Activated naive CD4-positive, alpha-beta T cell treated with anti-CD3 and anti-CD28 coated beads for 36 hours (primary cell): Measurements from ENCODE around the gene STX10. TPM values are rescaled to one million over a fixed set of nuclear protein-coding genes. Genes with fewer than 3 reads are reported as not detected.
"Not testable (repeated sequence)": the region's sequence is repeated elsewhere in the genome, so short reads cannot be mapped to it uniquely, and the experiment has no call there.

Experiments used
- CTCF ChIA-PET: fragments of 350-600 bp; sonication (Branson Sonifier 250); formaldehyde crosslinking; loops from one replicate; lab custom pipeline; 2021; ENCODE audit warnings: antibody characterized with exemption; lab: Charles Lee
- DNase-seq: peaks from one replicate; pipeline ENCODE4 v3.0.0-alpha.2; 2020
- H3K27ac Mint-ChIP-seq: one replicate; pipeline ENCODE4 v1.8.0; 2021; ENCODE audit warnings: mild to moderate bottlenecking, mixed read lengths
- H3K27me3 Mint-ChIP-seq: one replicate; pipeline ENCODE4 v1.8.0; 2021; ENCODE audit warnings: low read depth, mixed read lengths
- H3K36me3 Mint-ChIP-seq: one replicate; pipeline ENCODE4 v1.8.0; 2021; ENCODE audit warnings: low read depth, mixed read lengths
- H3K4me1 Mint-ChIP-seq: one replicate; pipeline ENCODE4 v1.8.0; 2021; ENCODE audit warnings: low read depth, mixed read lengths
- H3K4me3 Mint-ChIP-seq: one replicate; pipeline ENCODE4 v1.8.0; 2021; ENCODE audit warnings: mild to moderate bottlenecking, moderate library complexity, mixed read lengths
- H3K9me3 Mint-ChIP-seq: one replicate; pipeline ENCODE4 v1.8.0; 2021; ENCODE audit warnings: mixed read lengths
- intact Hi-C: fragments of 100-400 bp; cut with micrococcal nuclease; formaldehyde crosslinking; loops from one replicate; pipeline ENCODE4 v1.15.1; 2023
- total RNA-seq, 2 experiments: library from RNA; stranded (reverse); gene quantifications; one replicate each; pipeline ENCODE4 v1.2.3, GENCODE V29; 2021

Gene STX10
- total RNA-seq, 2 experiments from 2014 or later, result 48.3 to 48.9 TPM

GRCh38 chr19:13152356-13152973 is 2.3 kb upstream of the STX10 start:
- Mint-ChIP-seq H3K27me3 (no peaks in the 10 kb centered on the region), H3K9me3 (no peaks in the 10 kb centered on the region), H3K4me3 (peak overlapping the region; percentile 99), H3K36me3 (peaks cover 31% of the 10 kb centered on the region), H3K27ac (peak overlapping the region; percentile 100), H3K4me1 (peaks cover 29% of the 10 kb centered on the region)
- intact Hi-C loops, result loop anchor here (5.0 kb wide), 5 partner anchors 140 to 1230 kb away; partner anchors contain the start of genes ADGRE5 and TRIR
- CTCF ChIA-PET, result interaction anchor here (0.5 to 1.6 kb wide), 7 partner anchors 13 to 100 kb away, joined by 3 to 6 read pairs (median 3); no protein-coding TSS in a partner anchor
- no peak for DNase-seq

GRCh38 chr19:13151605-13152355 is 1.6 kb upstream of the STX10 start:
- intact Hi-C loops, result loop anchor here (1.0 to 5.0 kb wide), 10 partner anchors 15 to 1231 kb away; partner anchors contain the start of genes ADGRE5, CALR, NACC1 and TRIR
- CTCF ChIA-PET, result interaction anchor here (0.5 to 1.6 kb wide), 7 partner anchors 13 to 101 kb away, joined by 3 to 6 read pairs (median 3); no protein-coding TSS in a partner anchor
- Mint-ChIP-seq H3K36me3 (peaks cover 31% of the 10 kb centered on the region), H3K27ac (peak overlapping the region; percentile 100), H3K27me3 (no peaks in the 10 kb centered on the region), H3K4me1 (peaks cover 26% of the 10 kb centered on the region), H3K9me3 (no peaks in the 10 kb centered on the region), H3K4me3 (peak overlapping the region; percentile 99)
- DNase-seq, result peak; percentile 98

GRCh38 chr19:13150931-13151604 is 893 bp upstream of the STX10 start:
- H3K27ac Mint-ChIP-seq, result peak overlapping the region; percentile 98
- intact Hi-C loops, result loop anchor here (1.0 to 5.0 kb wide), 11 partner anchors 16 to 1231 kb away; partner anchors contain the start of genes ADGRE5, CALR, NACC1 and TRIR

GRCh38 chr19:13149628-13150186 is 468 bp downstream of the STX10 start:
- H3K36me3 Mint-ChIP-seq, result peaks cover 22% of the 10 kb centered on the region
- CTCF ChIA-PET, result interaction anchor here (0.8 to 1.1 kb wide), 2 partner anchors 45 to 56 kb away, joined by 3 read pairs; no protein-coding TSS in a partner anchor
- DNase-seq, result peak; percentile 45
- H3K4me1 Mint-ChIP-seq, result peaks cover 16% of the 10 kb centered on the region
- H3K27me3 Mint-ChIP-seq, result no peaks in the 10 kb centered on the region
- intact Hi-C loops, result loop anchor here (1.0 to 5.0 kb wide), 8 partner anchors 17 to 1233 kb away; partner anchors contain the start of genes ADGRE5 and TRIR
- H3K9me3 Mint-ChIP-seq, result no peaks in the 10 kb centered on the region
- peak overlapping the region; percentile 99 for H3K4me3 Mint-ChIP-seq
- H3K27ac Mint-ChIP-seq, result peak overlapping the region; percentile 98

More at GRCh38 chr19:13150931-13151604, 893 bp upstream of the STX10 start:
- Mint-ChIP-seq H3K36me3 (peaks cover 31% of the 10 kb centered on the region), H3K9me3 (no peaks in the 10 kb centered on the region), H3K4me3 (peak overlapping the region; percentile 99), H3K27me3 (no peaks in the 10 kb centered on the region), H3K4me1 (peaks cover 20% of the 10 kb centered on the region)
- DNase-seq, result peak; percentile 27
- CTCF ChIA-PET, result no interaction called here

- intact Hi-C loops, H3K9me3 Mint-ChIP-seq, DNase-seq, H3K27me3 Mint-ChIP-seq: not testable (repeated sequence)
- H3K4me1 Mint-ChIP-seq, result peaks cover 16% of the 10 kb centered on the region
- peak overlapping the region; percentile 56 for H3K27ac Mint-ChIP-seq
- H3K36me3 Mint-ChIP-seq, result peaks cover 17% of the 10 kb centered on the region
- H3K4me3 Mint-ChIP-seq, result peak overlapping the region; percentile 99
- CTCF ChIA-PET, result interaction anchor here (1.1 kb wide), 1 partner anchor 56 kb away, joined by 3 read pairs; no protein-coding TSS in a partner anchor
Measured at GRCh38 chr19:13149173-13149627, 975 bp downstream of the STX10 start.

- Mint-ChIP-seq H3K4me1 (peaks cover 16% of the 10 kb centered on the region), H3K36me3 (peaks cover 3% of the 10 kb centered on the region), H3K27me3 (no peaks in the 10 kb centered on the region), H3K4me3 (no peak overlapping the region), H3K27ac (no peak overlapping the region), H3K9me3 (no peaks in the 10 kb centered on the region)
- intact Hi-C loops, result no loop called here
- CTCF ChIA-PET, result no interaction called here
- no peak for DNase-seq
Measured at GRCh38 chr19:13146763-13147563, 3.2 kb downstream of the STX10 start.

- H3K4me3 Mint-ChIP-seq, result no peak overlapping the region
- peaks cover 9% of the 10 kb centered on the region for H3K36me3 Mint-ChIP-seq
- no peaks in the 10 kb centered on the region for H3K9me3 Mint-ChIP-seq
- H3K4me1 Mint-ChIP-seq, result no peaks in the 10 kb centered on the region
- intact Hi-C loops, result no loop called here
- H3K27ac Mint-ChIP-seq, result no peak overlapping the region
- DNase-seq, result no peak
- no peaks in the 10 kb centered on the region for H3K27me3 Mint-ChIP-seq
- CTCF ChIA-PET, result no interaction called here
Measured at GRCh38 chr19:13139633-13140311, 10.4 kb downstream of the STX10 start.

- H3K27me3 Mint-ChIP-seq, result no peaks in the 10 kb centered on the region
- intact Hi-C loops, result no loop called here
- no peaks in the 10 kb centered on the region for H3K4me1 Mint-ChIP-seq
- CTCF ChIA-PET, result no interaction called here
- H3K4me3 Mint-ChIP-seq, result no peak overlapping the region
- no peaks in the 10 kb centered on the region for H3K9me3 Mint-ChIP-seq
- no peak for DNase-seq
- peaks cover 9% of the 10 kb centered on the region for H3K36me3 Mint-ChIP-seq
- H3K27ac Mint-ChIP-seq, result no peak overlapping the region
Measured at GRCh38 chr19:13138916-13139198, 11.3 kb downstream of the STX10 start.

- Mint-ChIP-seq H3K27ac (no peak overlapping the region), H3K4me3 (no peak overlapping the region), H3K27me3 (no peaks in the 10 kb centered on the region), H3K4me1 (peaks cover 5% of the 10 kb centered on the region), H3K9me3 (no peaks in the 10 kb centered on the region), H3K36me3 (peaks cover 9% of the 10 kb centered on the region)
- CTCF ChIA-PET, result interaction anchor here (0.6 kb wide), 1 partner anchor 161 kb away, joined by 5 read pairs; no protein-coding TSS in a partner anchor
- intact Hi-C loops, result no loop called here
- no peak for DNase-seq
Measured at GRCh38 chr19:13138171-13138915, 11.8 kb downstream of the STX10 start.

GRCh38 chr19:13137290-13137794 is 12.8 kb downstream of the STX10 start:
- no peak overlapping the region for H3K27ac Mint-ChIP-seq
- no peak overlapping the region for H3K4me3 Mint-ChIP-seq
- peaks cover 9% of the 10 kb centered on the region for H3K36me3 Mint-ChIP-seq
- DNase-seq, result no peak
- H3K27me3 Mint-ChIP-seq, result no peaks in the 10 kb centered on the region
- H3K4me1 Mint-ChIP-seq, result peaks cover 15% of the 10 kb centered on the region
- intact Hi-C loops, result no loop called here
- no peaks in the 10 kb centered on the region for H3K9me3 Mint-ChIP-seq
- CTCF ChIA-PET, result interaction anchor here (0.6 kb wide), 1 partner anchor 160 kb away, joined by 5 read pairs; no protein-coding TSS in a partner anchor
